Mesodermal cell (in vitro differentiated cells): ENCODE results near the gene TBP.

Experiments used
- H3K27ac ChIP-seq: 2 replicates; pipeline ENCODE4 v1.7.0; 2013; ENCODE audit warnings: mild to moderate bottlenecking, low read depth, low read length, moderate library complexity; ENCODE audit not compliant: severe bottlenecking
- H3K36me3 ChIP-seq: 2 replicates; pipeline ENCODE4 v1.7.1; 2013; ENCODE audit warnings: mild to moderate bottlenecking, low read length, moderate library complexity; ENCODE audit not compliant: control insufficient read depth, insufficient read depth
- H3K4me1 ChIP-seq: one replicate; pipeline ENCODE4 v1.7.1; 2013; ENCODE audit warnings: mild to moderate bottlenecking, low read length; ENCODE audit not compliant: insufficient read depth, control insufficient read depth, poor library complexity, severe bottlenecking
- H3K4me3 ChIP-seq: 2 replicates; pipeline ENCODE4 v1.7.0; 2013; ENCODE audit warnings: low read length, control low read depth, mild to moderate bottlenecking; ENCODE audit not compliant: insufficient read depth, poor library complexity, severe bottlenecking; ENCODE audit errors: extremely low read depth
- H3K9me3 ChIP-seq: 2 replicates; pipeline ENCODE4 v1.7.1; 2013; ENCODE audit warnings: mild to moderate bottlenecking, low read length, moderate library complexity; ENCODE audit not compliant: control insufficient read depth
- WGBS, 2 experiments: methylation state at CpG; one replicate each; pipeline ENCODE4 v1.1.5; 2013; ENCODE audit warnings: missing lambda C conversion rate in 2 of 2; ENCODE audit not compliant: insufficient coverage in 2 of 2; 5-methylcytosine and 5-hydroxymethylcytosine counted together

The TBP gene

DNA sequence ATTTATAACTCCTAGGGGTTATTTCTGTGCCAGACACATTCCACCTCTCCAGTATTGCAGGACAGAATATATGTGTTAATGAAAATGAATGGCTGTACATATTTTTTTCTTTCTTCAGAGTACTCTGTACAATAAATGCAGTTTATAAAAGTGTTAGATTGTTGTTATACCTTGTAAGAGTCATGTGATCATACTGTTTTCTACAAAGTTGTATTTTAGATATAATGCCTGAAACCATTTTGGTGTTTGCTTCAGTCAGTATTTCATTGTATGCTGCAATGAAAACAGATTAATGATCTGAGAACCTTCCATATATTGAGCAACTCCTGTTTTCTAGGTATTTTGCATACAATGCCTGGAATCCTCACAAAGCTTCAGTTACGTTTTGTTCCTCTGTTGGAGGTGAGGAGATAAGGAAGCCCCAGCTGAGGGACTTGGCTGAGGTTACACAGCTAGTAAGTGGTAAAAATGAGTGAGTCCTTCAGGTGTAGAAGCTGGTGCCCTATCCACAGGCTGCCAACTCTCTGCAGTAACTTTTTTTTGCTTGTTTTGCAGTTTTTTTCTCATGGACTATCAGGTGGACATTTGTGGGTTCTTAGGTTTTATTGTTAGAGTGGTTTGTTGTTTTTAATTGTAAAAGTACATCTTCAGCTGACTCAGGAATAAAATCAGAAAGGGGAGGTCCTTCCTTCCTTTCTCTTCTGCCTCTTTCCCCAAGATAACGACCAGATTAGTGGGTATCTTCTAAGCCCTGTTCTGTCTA lies 18.7 kb downstream of the TBP start:
- Histone ChIP-seq H3K36me3 (peaks cover 77% of the 10 kb centered on the region), H3K9me3 (no peaks in the 10 kb centered on the region), H3K4me3 (no peak overlapping the region), H3K27ac (no peak overlapping the region), H3K4me1 (no peaks in the 10 kb centered on the region)
- WGBS, 2 experiments: no CpG with 5 or more reads among the region's 2 CpGs

DNA sequence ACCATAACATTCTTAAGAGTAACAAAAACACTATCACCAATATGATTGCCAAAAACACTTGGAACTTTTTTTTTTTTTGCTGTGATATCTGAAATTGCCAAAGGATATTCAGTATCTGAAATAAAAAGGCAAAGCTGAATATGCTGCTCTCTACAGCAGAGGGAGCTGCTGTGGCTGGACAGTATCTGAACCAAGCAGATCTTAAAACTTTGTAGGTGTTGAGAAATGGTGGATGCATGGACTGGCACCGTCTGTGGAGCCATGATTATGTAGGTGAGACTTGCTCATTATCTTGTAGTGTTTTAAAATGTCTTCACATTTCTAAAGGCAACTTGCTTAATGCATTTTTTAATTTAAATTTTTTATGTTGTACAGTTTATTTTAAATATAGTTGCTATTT lies 21.1 kb downstream of the TBP start:
- no CpG with 5 or more reads among the region's 1 CpG for WGBS, 2 experiments
- Histone ChIP-seq H3K4me1 (no peaks in the 10 kb centered on the region), H3K4me3 (no peak overlapping the region), H3K36me3 (peaks cover 82% of the 10 kb centered on the region), H3K27ac (no peak overlapping the region), H3K9me3 (no peaks in the 10 kb centered on the region)

DNA sequence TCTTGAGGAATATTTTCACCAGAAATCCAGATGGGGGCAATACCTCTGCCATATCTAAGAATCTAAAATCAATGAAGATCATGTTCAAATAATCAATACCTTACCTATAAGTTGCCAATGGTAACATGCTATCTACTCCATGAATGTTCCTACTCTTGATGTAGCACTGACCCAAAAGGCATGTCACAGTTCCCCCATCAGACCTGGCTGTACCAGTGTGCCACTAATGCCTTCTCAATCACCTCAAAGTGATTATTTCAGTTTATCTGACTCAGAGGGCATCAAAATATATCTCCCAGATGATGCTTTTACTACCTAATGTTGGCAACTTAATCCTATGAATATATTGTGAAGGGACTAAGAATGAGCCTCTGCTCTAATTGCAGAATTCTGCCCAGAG lies 24.7 kb downstream of the TBP start:
- Histone ChIP-seq H3K36me3 (peaks cover 81% of the 10 kb centered on the region), H3K4me3 (no peak overlapping the region), H3K27ac (no peak overlapping the region), H3K4me1 (no peaks in the 10 kb centered on the region), H3K9me3 (no peaks in the 10 kb centered on the region)

DNA sequence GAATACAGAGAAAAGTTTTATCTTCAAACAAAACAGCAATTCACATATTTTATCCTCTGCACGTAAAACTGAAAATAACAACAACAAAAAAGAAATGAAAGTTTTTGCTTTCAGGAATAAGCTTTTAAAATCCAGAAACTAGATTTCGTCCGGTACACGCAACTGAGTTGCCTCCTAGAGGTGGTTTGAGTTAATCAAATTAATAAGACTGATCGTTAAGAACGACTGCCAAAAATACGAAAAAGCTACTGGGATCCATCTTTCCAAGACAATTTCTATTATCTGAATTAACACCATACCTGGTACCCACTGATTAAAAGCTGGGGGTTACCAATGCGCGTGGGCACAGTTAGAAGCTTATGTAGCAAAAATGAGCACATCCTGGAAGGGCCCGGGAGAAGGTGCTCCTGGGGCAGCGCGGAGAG lies 29.6 kb downstream of the TBP start:
- Histone ChIP-seq H3K27ac (peak overlapping the region; percentile 63), H3K4me1 (no peaks in the 10 kb centered on the region), H3K36me3 (peaks cover 41% of the 10 kb centered on the region), H3K4me3 (peak overlapping the region; percentile 65), H3K9me3 (no peaks in the 10 kb centered on the region)
- WGBS, 2 experiments: 0 to 4% methylated on average over 5 to 6 of the region's 12 CpGs

- peak within 1 kb of the TSS; percentile 65 for H3K4me3 ChIP-seq
- H3K9me3 ChIP-seq: no peaks in the 10 kb centered on the region
- 0% methylated on average over 66 to 71 of the region's 81 CpGs for WGBS, 2 experiments
- no peaks in the 10 kb centered on the region for H3K4me1 ChIP-seq
- H3K36me3 ChIP-seq: peaks cover 35% of the 10 kb centered on the region
- peak within 1 kb of the TSS; percentile 63 for H3K27ac ChIP-seq
These were observed 30.2 kb downstream of the TBP start, which contains the start of gene PDCD2 for GRCh38 chr6:170584181-170584953. Gene PDCD2 (minus strand): TSS chr6:170584637. CDS start chr6:170584581, 56 bp downstream.

DNA sequence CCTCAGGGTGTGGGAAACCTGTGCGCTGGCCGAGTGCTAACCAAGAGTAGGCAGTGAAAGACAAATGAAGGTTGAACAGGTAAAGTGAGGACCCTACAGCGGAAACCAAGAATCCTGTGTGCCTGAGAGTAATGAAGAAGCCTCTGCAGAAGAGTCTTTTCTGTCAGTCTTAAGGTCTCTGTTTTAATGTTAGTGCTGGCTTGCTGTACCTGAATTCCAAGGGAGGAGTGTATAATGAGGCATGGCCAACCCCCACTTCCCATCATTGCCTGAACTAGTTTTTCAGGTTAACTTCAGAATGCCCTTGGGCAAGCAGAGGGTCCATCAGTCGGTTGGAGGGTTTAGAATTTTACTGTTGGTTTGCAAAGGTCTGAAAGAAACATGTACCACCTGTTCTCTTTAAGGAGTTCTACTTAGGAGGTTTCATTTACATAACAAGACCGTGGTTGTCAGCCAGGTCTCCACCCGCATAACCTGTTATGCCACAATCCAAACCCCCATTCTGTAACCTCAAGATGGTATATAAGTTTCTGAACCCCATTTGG lies 30.9 kb downstream of the TBP start:
- WGBS, 2 experiments: 0 to 4% methylated on average over 4 of the region's 6 CpGs
- Histone ChIP-seq H3K9me3 (no peaks in the 10 kb centered on the region), H3K4me3 (peak overlapping the region; percentile 65), H3K4me1 (no peaks in the 10 kb centered on the region), H3K27ac (peak overlapping the region; percentile 31), H3K36me3 (peaks cover 29% of the 10 kb centered on the region)

DNA sequence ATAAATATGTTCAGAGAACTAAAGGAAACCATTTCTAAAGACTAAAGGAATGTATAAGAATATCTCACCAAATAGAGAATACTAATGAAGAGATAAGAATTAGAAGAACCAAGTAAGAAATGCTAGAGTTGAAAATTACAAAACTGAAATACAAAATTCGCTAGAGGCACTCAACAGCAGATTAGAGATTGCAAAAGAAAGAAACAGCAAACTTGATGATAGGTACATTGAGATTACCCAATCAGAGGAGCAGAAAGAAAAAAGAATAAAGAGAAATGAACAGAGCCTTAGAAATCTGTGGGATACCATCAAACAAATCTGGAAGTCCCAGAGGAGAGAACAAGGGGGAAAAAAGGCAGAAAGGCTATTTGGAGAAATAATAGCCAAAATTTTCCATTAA lies 36.6 kb downstream of the TBP start:
- H3K4me1 ChIP-seq: no peaks in the 10 kb centered on the region
- peaks cover 3% of the 10 kb centered on the region for H3K9me3 ChIP-seq
- WGBS, 2 experiments: no CpG with 5 or more reads among the region's 1 CpG
- H3K4me3 ChIP-seq: no peak overlapping the region
- H3K36me3 ChIP-seq: no peaks in the 10 kb centered on the region
- no peak overlapping the region for H3K27ac ChIP-seq

GRCh38 chr6:170596426-170596825 lies 42.3 kb downstream of the TBP start:
- Histone ChIP-seq H3K9me3 (peaks cover 3% of the 10 kb centered on the region), H3K4me3 (no peak overlapping the region), H3K4me1 (no peaks in the 10 kb centered on the region), H3K27ac (no peak overlapping the region), H3K36me3 (no peaks in the 10 kb centered on the region)

DNA sequence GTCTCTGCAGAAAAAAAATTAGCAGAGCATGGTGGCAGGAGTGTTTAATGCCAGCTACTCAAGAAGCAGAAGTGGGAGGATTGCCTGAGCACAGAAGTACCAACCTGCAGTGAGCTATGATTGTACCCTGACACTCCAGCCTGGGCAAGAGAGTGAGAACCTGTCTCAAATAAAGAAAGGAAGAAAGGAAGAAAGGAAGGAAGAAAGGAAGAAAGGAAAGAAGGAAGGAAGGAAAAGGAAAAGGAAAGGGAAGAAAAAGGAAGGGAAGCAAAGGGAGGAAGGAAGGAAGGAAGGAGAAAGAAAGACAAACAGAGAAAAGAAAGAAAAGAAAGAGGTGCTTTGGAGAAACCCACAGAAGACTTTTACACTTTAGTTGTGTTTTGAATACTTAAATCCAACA lies 43.1 kb downstream of the TBP start:
- Histone ChIP-seq H3K4me3 (no peak overlapping the region), H3K9me3 (peaks cover 3% of the 10 kb centered on the region), H3K27ac (no peak overlapping the region), H3K4me1 (no peaks in the 10 kb centered on the region), H3K36me3 (no peaks in the 10 kb centered on the region)

DNA sequence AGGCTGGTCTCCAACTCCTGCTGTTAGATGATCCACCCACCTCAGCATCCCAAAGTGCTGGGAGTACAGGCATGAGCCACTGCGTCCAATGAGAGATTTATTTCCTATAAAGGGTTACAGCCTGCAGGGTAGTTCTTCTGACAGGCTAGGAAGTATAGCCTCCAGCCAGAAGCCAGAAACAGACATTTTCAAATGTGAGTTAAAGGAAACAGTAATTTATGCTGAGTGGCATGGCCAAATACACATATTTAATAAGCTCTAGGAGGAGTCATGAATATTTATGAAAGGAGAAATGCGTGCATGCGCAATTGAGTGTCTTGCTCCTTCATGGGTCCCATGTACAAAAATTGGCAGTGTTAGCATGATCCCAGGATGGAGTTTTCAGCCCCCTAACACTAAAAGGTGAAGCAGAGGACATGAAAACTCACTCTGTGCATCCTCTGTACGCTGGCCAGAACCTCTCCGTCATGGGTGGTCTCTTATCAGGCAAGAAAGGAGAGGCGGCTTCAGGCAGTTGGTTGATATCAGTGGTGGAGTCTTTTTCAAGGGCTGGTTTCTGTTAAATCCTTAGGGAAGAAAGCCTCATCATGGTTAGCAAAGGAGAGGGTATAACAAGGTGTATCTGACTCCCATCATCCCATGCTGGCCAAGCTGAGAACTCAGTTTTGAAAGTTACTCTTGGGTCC lies 51.5 kb downstream of the TBP start:
- no peak overlapping the region for H3K4me3 ChIP-seq
- no peaks in the 10 kb centered on the region for H3K36me3 ChIP-seq
- H3K4me1 ChIP-seq: no peaks in the 10 kb centered on the region
- H3K27ac ChIP-seq: no peak overlapping the region
- 79 to 100% methylated on average over 2 to 5 of the region's 6 CpGs for WGBS, 2 experiments
- H3K9me3 ChIP-seq: no peaks in the 10 kb centered on the region
